Testis (tissue), 2 donors: ENCODE measurements around the gene SEC14L5.

Source experiments
- CTCF ChIP-seq, 3 experiments: fragments of 450-650 bp in 2 of 3; fragments of 200-600 bp in 1 of 3; sonication (generic) in 1 of 3; IDR thresholded peaks; one replicate each; pipeline ENCODE4 v1.5.1; 2016 to 2019; ENCODE audit warnings: antibody characterized with exemption in 3 of 3, mild to moderate bottlenecking in 2 of 3, moderate library complexity in 1 of 3
- POLR2A ChIP-seq: fragments of 450-650 bp; IDR thresholded peaks from one replicate; pipeline ENCODE4 v1.6.1; 2017; ENCODE audit warnings: antibody characterized with exemption, mild to moderate bottlenecking, moderate library complexity

- TF ChIP-seq POLR2A, result no peak
- no peak for TF ChIP-seq CTCF (IDR thresholded peaks at IDR 0.05)
Measured at GRCh38 chr16:4972938-4973587, 14.9 kb downstream of the SEC14L5 start.
